T-helper 1 cell (primary cell): ENCODE data around the gene MORC2.
A peak's percentile ranks its signal among the peaks of the same experiment; 100 is the strongest.

Experiments used
- DNase-seq, 5 donors: peaks; one replicate each; pipeline ENCODE4 v3.0.0-alpha.2; 2012 to 2020
- total RNA-seq, 4 donors: gene quantifications; one replicate each; lab custom pipeline; 2026; lab: John Stamatoyannopoulos, UW

Gene MORC2
- 64.1 to 99.9 (median 88.3) reads per million in 4 donors for total RNA-seq

- no peak for DNase-seq
Measured at GRCh38 chr22:30968015-30968923, at the start of gene MORC2. Gene MORC2 (minus strand): TSS chr22:30968774. CDS start chr22:30967889, 885 bp downstream.

DNA sequence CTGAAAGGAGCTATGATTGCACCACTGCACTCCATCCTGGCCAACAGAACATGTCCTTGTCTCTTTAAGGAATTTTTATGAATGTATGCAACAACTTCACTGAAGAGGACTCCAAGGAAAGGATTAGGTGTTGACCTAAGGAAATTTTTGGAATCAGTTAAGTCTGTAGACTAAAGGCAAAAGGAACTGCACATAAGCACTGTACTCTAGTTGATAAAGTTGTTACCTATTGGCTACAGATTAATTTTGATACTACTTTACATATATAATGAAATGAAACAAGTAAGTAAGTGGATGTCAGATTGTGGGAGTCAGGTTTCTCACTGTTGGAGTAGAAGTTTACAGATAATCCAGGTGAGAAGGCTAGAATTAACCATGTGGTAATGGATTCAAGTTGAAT lies 37.0 kb upstream of the MORC2 start:
- DNase-seq: no peak

- DNase-seq: no peak
Measured at GRCh38 chr22:31001124-31001770, 32.7 kb upstream of the MORC2 start.

GRCh38 chr22:30998329-30998728 lies 29.8 kb upstream of the MORC2 start:
- no peak for DNase-seq

DNA sequence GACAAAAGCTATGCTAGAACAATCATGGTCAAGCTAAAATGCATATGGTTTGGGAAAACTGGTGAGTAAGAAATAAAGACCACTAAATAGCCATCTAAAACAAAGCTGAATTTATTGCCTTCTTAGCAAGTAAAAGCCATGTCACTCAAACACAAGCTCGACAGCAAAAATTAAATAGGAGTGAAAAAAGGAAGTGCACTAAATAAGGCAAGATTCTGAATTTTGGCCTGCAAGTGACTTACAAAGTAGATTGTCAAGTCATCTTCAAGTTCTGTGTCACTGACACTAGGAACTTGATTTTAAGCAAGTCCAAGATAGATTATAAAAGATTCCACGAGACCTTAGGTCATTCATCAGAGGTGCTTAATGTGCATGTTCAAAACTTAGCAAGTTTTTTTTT lies 27.9 kb upstream of the MORC2 start:
- no peak for DNase-seq

DNA sequence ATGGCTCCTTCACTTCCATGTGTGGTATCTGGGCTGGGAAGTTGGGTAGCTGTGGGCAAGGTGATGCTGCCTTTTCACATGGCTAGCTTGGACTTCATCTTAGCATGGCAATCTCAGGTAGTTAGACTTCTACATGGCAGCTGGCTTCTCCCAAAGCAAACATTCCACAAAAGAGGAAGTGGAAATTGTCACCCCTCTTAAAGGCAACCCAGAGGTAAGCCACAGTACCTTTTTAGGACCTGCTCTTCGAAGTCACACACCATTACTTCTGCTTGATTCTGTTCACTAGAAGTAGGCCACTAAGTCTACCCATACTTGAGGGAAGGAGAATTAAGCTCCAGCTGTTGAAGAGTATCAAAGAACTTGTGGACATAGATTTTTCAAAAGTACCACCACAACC lies 26.4 kb upstream of the MORC2 start:
- DNase-seq: no peak

DNA sequence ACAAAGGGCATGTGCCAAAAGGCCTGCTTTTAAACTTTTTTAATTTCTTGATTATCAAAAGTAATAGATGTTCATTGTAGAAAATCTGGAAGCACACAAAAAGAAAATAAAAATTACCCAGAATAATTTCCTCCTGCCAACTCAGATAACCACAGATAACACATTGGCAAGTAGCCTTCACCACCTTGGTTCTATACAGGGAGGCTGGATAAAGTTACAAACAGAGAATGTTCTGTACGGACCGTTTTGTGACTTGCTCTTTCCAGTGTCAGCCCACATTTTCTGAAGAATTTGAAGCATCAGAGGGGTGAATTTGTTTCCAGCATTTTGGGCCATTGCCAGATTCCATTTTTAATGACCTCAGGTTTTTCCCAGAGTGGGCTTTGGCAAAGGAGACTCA lies 24.0 kb upstream of the MORC2 start:
- DNase-seq: no peak

- DNase-seq: no peak
Measured at GRCh38 chr22:30990690-30991089, 22.1 kb upstream of the MORC2 start.

- DNase-seq: no peak
Measured at GRCh38 chr22:30989474-30989873, 20.9 kb upstream of the MORC2 start.

- DNase-seq: no peak
Measured at GRCh38 chr22:30985561-30986208, 17.1 kb upstream of the MORC2 start.

- no peak for DNase-seq
Measured at GRCh38 chr22:30984317-30984716, 15.7 kb upstream of the MORC2 start.

DNA sequence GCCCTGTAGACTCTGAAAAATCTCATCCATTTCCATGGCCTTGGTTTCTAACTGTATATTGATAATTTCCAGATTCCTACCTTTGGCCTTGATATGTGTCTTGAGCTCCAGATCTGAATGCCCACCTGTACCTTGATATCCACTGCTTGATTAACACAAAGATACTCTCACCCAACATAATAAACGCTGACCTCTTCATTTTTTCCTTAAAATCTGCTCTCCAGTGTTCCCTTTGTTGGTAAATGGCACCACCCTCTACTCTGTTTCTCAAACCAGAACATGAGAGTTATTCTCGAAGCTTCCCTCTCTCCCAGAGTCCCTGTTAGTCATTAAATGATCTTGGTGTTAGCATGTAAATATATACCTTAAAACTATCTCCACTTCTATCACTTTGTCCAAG lies 13.9 kb upstream of the MORC2 start:
- no peak for DNase-seq

- no peak for DNase-seq
Measured at GRCh38 chr22:30979932-30980331, 11.4 kb upstream of the MORC2 start.

- no peak for DNase-seq
Measured at GRCh38 chr22:30978304-30978962, 9.9 kb upstream of the MORC2 start.

- no peak for DNase-seq
Measured at GRCh38 chr22:30970356-30970746, 1.8 kb upstream of the MORC2 start.

DNA sequence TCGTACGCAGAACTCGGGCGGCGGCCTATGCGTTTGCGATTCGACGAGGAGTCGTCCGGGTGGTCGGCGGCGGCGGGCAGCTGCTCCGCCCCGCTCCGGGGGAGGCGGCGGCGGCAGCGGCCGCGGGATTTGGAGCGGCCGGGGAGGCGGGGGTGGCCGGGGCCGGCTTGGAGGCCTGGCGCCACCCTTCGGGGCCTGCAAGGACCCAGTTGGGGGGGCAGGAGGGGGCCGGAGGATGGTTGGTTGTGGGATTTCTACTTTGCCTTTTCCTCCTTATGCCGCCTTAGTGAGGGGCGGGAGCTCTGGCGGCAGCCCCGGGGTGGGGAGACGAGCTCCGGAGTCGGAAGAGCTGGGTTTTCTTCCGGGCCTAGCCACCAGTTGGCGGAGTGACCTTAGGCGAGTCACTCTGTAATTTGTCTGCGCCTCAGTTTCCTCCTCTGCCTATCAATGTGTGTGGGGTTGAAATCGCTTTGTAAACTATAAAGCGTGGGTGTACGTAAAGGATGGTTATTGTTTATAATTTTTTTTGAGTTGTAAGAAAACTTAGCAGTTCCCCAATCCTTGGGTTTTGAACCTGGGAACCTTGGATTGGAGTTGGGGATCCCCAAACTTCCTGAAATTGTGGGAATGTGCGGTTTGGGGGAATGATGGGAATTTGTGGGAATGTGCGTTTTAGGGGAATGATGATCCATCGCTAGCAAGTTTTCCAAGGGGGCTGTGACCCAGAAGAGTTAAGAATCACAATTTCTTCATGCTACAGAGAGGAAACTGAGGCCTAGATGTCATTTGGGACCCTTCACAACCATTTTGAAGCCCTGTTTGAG lies 1.2 kb upstream of the MORC2 start:
- DNase-seq: peak in 4 of 5 donors; percentile 18 to 57 (median 34)

- peak; percentile 96 to 99 (median 97) for DNase-seq
Measured at GRCh38 chr22:30968924-30969531, 454 bp upstream of the MORC2 start, which contains the start of gene TUG1. Gene TUG1 (plus strand): TSS chr22:30969265.

GRCh38 chr22:30964858-30965257 lies 3.7 kb downstream of the MORC2 start:
- DNase-seq: no peak

- no peak for DNase-seq
Measured at GRCh38 chr22:30955153-30955552, 13.4 kb downstream of the MORC2 start.

DNA sequence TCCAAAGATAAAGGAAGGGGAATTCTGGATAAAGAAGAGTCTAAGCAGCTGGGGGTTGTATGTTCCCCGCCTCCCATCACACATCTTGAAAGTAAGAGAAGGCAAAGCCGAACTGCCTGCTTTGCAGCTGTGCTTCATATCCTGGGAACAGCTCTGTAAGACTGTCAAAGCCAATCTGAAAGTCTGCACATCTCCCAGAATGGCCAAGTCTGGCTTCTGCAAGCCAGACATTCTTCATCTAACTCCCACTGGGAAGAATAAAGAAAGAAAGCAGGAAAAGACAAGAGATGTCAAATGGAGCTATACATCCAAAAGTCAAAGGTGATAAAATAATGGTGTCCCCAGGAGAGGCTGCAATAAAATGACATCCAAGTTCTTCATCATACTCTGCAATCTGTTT lies 15.4 kb downstream of the MORC2 start:
- no peak for DNase-seq

GRCh38 chr22:30949934-30950660 lies 18.5 kb downstream of the MORC2 start:
- no peak for DNase-seq
